ENCODE data around the gene DYNLT5. TPM values are rescaled to one million over a fixed set of nuclear protein-coding genes. Genes with fewer than 3 reads are reported as not detected.
A peak's percentile ranks its signal among the peaks of the same experiment; 100 is the strongest.

DYNLT5 gene
- total and polyA plus RNA-seq, 2 donors (not counting 1 experiment from before 2014, with no cell fraction given): 0.32 to 0.50 TPM

- no peak for DNase-seq (ENCODE audit: low read depth in 2 of 2)
- Histone ChIP-seq H2AFZ (ENCODE audit: low read length) (no peak overlapping the region), H3K79me2 (ENCODE audit: control insufficient read depth, insufficient read depth, low read length) (no peaks in the 10 kb centered on the region), H3K27ac (ENCODE audit: insufficient read depth, low read length) (no peak overlapping the region), H3K36me3 (ENCODE audit: control insufficient read depth, insufficient read depth, low read length) (no peaks in the 10 kb centered on the region), H3K4me2 (ENCODE audit: extremely low read depth, insufficient read depth, low read length) (no peak overlapping the region), H4K20me1 (ENCODE audit: control insufficient read depth, extremely low read depth, insufficient read depth, low read length) (no peaks in the 10 kb centered on the region), H3K9ac (ENCODE audit: insufficient read depth, low read length) (no peak overlapping the region), H3K27me3 (ENCODE audit: control insufficient read depth, insufficient read depth, low read length) (no peaks in the 10 kb centered on the region), H3K4me3 (replicated peaks in 1 of 4; ENCODE audit: control extremely low read depth in 1 of 4, insufficient read depth in 1 of 4, low read depth in 3 of 4, low read length in 4 of 4) (no peak overlapping the region), H3K4me1 (ENCODE audit: control insufficient read depth, extremely low read depth, insufficient read depth, low read length) (no peaks in the 10 kb centered on the region), H3K9me3 (ENCODE audit: control insufficient read depth, insufficient read depth, low read depth, low read length) (no peaks in the 10 kb centered on the region)
- TF ChIP-seq EZH2 (IDR thresholded peaks at IDR 0.05; ENCODE audit: low read length, missing control alignments) (no peak), CTCF (conservative IDR thresholded peaks at IDR 0.05 in 1 of 2, IDR thresholded peaks at IDR 0.05 in 1 of 2; ENCODE audit: low read depth in 1 of 2, low read length in 2 of 2) (no peak)
Measured at GRCh38 chr1:66760506-66760905, 8.2 kb downstream of the DYNLT5 start.

- no peak overlapping the region for H3K27ac ChIP-seq (ENCODE audit: insufficient read depth, low read length)
- no peak for TF ChIP-seq EZH2 (IDR thresholded peaks at IDR 0.05; ENCODE audit: low read length, missing control alignments)
- TF ChIP-seq CTCF (conservative IDR thresholded peaks at IDR 0.05 in 1 of 2, IDR thresholded peaks at IDR 0.05 in 1 of 2; ENCODE audit: low read depth in 1 of 2, low read length in 2 of 2): peak; percentile 16 to 19
- DNase-seq (ENCODE audit: low read depth in 2 of 2): peak in 1 of 2 donors; percentile 27
Measured at GRCh38 chr1:66761221-66761620, 9.0 kb downstream of the DYNLT5 start.

GRCh38 chr1:66764994-66765578 is 12.8 kb downstream of the DYNLT5 start:
- H3K4me1 ChIP-seq (ENCODE audit: control insufficient read depth, extremely low read depth, insufficient read depth, low read length): no peaks in the 10 kb centered on the region
- DNase-seq (ENCODE audit: low read depth in 2 of 2): peak; percentile 42 to 78
- no peak overlapping the region for H3K4me2 ChIP-seq (ENCODE audit: extremely low read depth, insufficient read depth, low read length)
- H3K36me3 ChIP-seq (ENCODE audit: control insufficient read depth, insufficient read depth, low read length): no peaks in the 10 kb centered on the region
- H2AFZ ChIP-seq (ENCODE audit: low read length): no peak overlapping the region
- H3K79me2 ChIP-seq (ENCODE audit: control insufficient read depth, insufficient read depth, low read length): no peaks in the 10 kb centered on the region
- no peak overlapping the region for H3K4me3 ChIP-seq (replicated peaks in 1 of 4; ENCODE audit: control extremely low read depth in 1 of 4, insufficient read depth in 1 of 4, low read depth in 3 of 4, low read length in 4 of 4)
- H3K27me3 ChIP-seq (ENCODE audit: control insufficient read depth, insufficient read depth, low read length): no peaks in the 10 kb centered on the region
- TF ChIP-seq CTCF (conservative IDR thresholded peaks at IDR 0.05 in 1 of 2, IDR thresholded peaks at IDR 0.05 in 1 of 2; ENCODE audit: low read depth in 1 of 2, low read length in 2 of 2) (peak; percentile 65 to 74), EZH2 (IDR thresholded peaks at IDR 0.05; ENCODE audit: low read length, missing control alignments) (no peak)
- no peak overlapping the region for H3K9ac ChIP-seq (ENCODE audit: insufficient read depth, low read length)
- H3K27ac ChIP-seq (ENCODE audit: insufficient read depth, low read length): no peak overlapping the region
- no peaks in the 10 kb centered on the region for H4K20me1 ChIP-seq (ENCODE audit: control insufficient read depth, extremely low read depth, insufficient read depth, low read length)
- no peaks in the 10 kb centered on the region for H3K9me3 ChIP-seq (ENCODE audit: control insufficient read depth, insufficient read depth, low read depth, low read length)

More at GRCh38 chr1:66761221-66761620, 9.0 kb downstream of the DYNLT5 start:
- Histone ChIP-seq H4K20me1 (ENCODE audit: control insufficient read depth, extremely low read depth, insufficient read depth, low read length) (no peaks in the 10 kb centered on the region), H3K9me3 (ENCODE audit: control insufficient read depth, insufficient read depth, low read depth, low read length) (no peaks in the 10 kb centered on the region), H3K4me2 (ENCODE audit: extremely low read depth, insufficient read depth, low read length) (no peak overlapping the region), H3K4me1 (ENCODE audit: control insufficient read depth, extremely low read depth, insufficient read depth, low read length) (no peaks in the 10 kb centered on the region), H3K9ac (ENCODE audit: insufficient read depth, low read length) (no peak overlapping the region), H3K27me3 (ENCODE audit: control insufficient read depth, insufficient read depth, low read length) (no peaks in the 10 kb centered on the region), H3K79me2 (ENCODE audit: control insufficient read depth, insufficient read depth, low read length) (no peaks in the 10 kb centered on the region), H3K4me3 (replicated peaks in 1 of 4; ENCODE audit: control extremely low read depth in 1 of 4, insufficient read depth in 1 of 4, low read depth in 3 of 4, low read length in 4 of 4) (no peak overlapping the region), H2AFZ (ENCODE audit: low read length) (no peak overlapping the region), H3K36me3 (ENCODE audit: control insufficient read depth, insufficient read depth, low read length) (no peaks in the 10 kb centered on the region)

All from fibroblast of lung (primary cell).